KBM-7 (cell line): ENCODE measurements around the gene TCERG1L.
"Not testable (repeated sequence)": the region's sequence is repeated elsewhere in the genome, so short reads cannot be mapped to it uniquely, and the experiment has no call there.

Experiments
- DNase-seq: peaks from one replicate; pipeline ENCODE4 v3.0.0-alpha.2; 2015
- in situ Hi-C: fragments of 300-500 bp; cut with MboI; formaldehyde crosslinking; loops from 2 replicates; pipeline ENCODE4 v1.14.3; 2020; ENCODE audit warnings: low sequenced_read_pairs, low pct_unique_long_range_greater_than_20kb, mixed read lengths

Gene TCERG1L

DNA sequence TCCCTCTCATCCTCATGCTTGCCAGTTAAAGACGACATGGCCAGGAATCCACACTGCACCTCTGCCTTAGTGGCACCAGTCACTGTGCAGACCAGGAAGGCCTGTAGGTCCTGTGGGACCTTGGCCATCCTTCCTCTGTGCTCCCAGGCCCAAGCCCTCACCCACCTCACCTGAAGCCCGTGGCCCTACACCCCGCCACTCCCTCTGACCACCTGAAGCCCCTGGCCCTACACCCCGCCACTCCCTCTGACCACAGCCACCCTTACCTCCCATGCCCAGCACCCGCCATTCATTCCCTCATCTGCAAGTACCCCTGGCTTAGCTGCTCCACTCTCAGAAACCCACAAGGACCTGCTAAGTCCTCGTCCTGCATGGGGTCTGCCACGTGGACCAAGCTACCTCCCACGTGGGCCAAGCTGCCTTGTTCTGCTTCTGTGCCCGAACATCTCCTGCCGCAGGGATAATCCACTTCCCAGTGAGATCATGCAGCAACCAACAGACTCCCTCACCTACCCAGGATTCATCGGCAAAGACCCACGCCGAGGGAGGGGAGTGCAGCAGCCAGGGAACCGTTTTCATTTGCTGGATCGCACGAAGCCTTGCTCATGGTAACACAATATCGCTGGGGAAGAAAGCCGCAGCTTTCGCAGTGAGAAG lies 151.2 kb downstream of the TCERG1L start:
- in situ Hi-C loops: no loop called here
- no peak for DNase-seq

DNA sequence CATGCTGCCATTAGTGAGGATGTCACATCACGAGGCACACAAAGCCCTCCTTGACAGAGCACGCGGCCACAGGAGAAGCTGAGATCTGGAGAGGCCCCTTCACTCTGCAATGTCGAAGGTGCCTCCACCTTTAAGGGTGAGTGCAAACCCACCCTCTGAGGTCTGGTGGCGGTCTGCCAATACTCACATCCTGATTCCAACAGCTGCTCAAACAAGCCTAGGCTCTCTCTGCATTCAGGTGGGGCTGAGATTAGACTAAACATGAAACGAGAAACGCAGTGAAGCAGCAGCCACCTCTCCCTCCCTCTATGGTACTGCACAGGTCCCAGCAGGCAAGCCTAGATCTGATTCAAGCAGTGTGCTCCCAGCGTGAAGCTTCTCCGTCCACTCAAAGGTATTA lies 151.8 kb downstream of the TCERG1L start:
- DNase-seq: no peak
- in situ Hi-C loops: no loop called here

DNA sequence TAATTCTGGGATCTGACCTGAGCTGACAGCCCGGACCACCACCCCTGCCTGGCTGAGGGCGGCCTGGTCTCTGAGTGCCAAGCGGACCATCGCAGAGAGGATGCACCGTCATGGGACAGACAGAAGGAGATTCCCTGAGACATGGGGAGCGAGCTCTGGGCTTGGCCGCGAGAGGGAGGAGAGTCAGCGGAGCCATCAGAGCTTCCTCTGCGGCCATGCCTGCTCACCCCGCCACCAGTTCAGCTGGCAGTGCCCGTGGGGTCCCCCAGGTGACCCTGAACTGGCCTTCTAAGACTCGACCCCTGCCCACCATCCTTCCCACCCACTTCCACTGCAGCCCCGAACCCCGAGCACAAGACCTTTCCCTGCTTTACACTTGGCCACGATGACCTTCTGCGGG lies 152.8 kb downstream of the TCERG1L start:
- in situ Hi-C loops: no loop called here
- no peak for DNase-seq

DNA sequence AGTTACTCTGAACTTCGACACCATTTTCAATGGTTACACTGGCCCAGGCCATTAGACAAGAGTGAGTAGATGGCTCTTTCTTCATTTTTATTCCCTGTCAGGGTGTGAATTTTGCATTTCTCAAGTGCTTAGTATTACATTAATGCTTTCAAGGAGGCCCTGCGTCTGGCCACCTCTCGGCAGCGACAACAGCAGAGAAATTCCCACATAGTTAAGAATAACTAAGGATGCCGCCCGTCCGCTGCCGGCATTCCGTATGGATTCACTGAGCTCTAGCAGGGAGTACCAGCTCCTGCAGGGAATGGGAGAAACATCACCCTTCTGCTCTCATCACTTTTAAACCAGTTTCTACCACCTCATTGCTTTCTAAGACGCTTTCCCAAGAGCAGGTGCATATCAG lies 153.6 kb downstream of the TCERG1L start:
- no peak for DNase-seq
- in situ Hi-C loops: no loop called here

DNA sequence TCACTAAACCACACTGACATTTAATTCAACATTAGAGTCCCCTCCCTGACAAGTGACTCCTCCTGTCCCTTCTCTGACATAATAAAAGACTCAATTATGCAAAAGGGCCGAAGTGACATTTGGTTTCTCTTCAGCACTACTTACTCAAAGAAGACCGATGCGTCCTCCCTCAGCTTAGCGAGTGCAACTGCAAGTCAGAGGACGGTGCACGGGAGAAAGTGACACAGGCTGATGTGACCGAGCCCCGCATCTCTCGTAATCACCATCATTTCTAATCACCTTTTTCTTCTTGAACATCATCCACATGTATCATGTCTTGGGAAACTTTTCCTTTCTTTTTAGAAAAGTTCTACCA lies 155.7 kb downstream of the TCERG1L start:
- DNase-seq: no peak
- in situ Hi-C loops: no loop called here

DNA sequence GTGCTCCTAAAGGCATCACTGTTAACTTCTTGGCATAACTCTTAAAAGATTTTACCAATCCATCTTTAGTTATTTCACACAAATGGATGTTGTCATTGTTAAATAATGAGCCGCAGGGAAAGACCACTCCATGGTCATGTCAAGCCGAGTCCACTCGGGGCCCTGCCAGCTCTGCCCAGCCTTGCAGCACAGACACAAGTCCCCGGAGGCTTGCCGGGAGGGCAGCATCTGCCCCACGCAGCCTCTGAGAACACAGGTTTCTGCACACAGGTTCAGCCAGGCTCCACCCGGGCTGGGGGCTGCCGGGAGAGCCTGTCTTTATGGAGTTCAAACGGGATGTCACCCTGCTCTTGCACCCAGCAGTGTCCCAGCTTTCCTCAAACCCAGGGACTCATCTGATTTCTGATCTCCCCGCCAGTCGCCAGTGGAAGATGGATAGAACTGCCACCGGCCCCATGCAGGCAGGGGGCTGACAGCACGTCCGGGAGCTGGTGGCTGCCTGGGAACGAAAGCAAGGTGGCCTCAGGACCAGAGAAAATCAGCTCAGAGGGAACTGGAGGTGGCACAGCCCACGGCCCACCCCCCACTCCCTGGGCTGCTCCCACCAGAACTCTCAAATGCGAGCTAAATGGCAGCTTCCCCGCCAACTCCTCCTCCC lies 156.2 kb downstream of the TCERG1L start:
- in situ Hi-C loops: no loop called here
- DNase-seq: no peak

DNA sequence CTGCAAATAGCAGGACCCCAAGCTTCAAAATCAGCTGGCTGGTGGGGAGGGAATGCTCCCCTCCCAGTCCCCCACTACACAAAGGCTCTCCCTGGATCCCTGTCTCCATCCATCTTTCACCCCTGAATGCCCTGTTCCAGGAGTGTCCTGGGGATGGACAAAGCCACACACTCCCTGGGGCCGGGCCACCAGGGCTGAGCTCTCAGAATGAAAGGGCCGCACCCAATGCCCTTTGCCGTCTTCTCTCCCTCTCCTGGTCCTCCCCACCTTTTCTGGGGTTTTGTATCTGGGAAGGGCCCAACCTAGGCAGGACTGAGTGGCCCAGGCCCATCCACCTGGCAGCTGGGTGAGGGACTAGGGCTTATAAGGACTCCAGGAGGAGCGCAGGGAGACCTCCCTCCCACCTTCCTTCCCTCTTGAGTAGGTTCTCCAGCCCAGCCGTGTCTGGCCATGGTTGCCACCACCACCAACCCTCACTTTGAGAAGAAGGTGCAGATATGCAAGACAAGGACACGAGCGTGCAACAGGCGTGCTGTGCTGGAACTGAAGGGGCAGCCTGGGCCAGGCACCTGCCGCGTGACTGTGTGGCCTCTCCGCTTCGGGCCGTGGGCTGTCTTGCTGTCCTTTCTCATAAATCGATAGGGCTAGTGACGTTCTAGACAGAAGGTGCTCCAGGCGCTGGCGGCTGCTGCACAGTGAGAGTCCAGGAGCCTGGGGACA lies 157.1 kb downstream of the TCERG1L start:
- in situ Hi-C loops: no loop called here
- no peak for DNase-seq

DNA sequence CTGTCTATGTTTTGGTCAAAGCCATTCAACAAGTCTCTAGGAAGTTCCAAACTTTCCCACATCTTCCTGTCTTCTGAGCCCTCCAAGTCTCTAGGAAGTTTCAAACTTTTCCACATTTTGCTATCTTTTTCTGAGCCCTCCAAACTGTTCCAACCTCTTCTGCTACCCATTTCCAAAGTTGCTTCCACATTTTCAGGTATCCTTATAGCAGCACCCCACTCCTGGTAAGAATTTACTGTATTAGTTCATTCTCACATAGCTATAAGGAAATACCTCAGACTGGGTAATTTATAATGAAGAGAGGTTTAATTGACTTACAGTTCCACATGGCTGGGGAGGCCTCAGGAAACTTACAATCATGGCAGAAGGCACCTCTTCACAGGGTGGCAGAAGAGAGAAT lies 159.1 kb downstream of the TCERG1L start:
- DNase-seq, in situ Hi-C loops: not testable (repeated sequence)

DNA sequence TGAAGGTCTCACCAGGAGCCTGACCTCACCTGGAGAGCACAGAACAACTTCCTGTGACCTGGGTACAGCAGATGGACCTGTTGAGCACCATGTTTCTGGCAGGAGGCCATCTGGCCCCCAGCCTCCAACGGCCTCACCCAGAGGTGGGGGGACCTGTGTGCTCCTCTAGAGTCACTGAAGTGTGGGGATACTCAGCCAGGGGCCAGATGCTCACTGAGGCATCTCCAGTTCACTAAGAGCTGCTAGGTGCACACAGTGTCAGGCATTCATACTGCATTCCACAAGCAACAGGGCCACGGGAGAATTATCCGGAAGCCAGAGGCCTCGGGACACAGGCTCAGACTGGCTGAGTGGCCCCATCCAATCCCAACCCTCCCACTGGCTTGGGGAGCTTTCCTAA lies 161.4 kb downstream of the TCERG1L start:
- DNase-seq: no peak
- in situ Hi-C loops: no loop called here

DNA sequence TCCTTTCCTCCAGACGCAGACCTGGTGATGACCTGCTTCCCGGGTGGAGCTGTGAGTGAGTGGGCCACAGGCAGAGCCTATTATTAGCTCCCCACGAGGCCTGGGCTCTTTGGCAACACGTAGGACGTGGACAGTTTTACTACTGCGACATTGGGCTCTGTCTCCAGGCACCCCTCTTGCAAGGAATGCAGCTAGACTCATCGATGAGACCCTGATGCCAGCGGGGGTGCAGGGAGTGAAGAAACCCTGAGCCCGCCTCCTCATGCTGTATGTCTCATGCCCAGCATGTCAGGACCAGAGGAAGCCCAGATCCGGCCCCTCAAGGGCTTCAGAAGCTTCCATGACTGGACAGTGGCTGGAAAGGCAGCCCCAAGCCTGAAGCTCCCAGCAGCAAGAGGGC lies 161.9 kb downstream of the TCERG1L start:
- DNase-seq: no peak
- in situ Hi-C loops: no loop called here

DNA sequence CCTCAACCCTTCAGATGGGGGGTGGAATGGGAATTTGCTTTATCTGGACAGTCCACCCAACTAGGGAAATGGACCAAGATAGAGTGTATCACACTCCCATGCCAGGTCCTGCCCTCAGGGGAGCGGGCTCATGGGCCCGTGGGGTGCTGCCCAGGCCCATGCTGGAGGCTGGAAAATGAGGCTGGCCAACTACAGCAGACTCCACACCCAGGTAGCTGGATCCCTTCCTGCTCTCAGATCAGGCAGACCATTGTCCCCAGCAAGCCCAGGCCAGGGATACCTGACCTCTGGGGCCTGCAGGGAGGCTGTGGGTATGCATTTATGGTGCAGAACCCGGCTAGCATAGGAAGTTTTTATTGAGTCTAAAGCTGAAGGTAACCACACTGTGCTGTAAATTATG lies 162.4 kb downstream of the TCERG1L start:
- in situ Hi-C loops: no loop called here
- no peak for DNase-seq

DNA sequence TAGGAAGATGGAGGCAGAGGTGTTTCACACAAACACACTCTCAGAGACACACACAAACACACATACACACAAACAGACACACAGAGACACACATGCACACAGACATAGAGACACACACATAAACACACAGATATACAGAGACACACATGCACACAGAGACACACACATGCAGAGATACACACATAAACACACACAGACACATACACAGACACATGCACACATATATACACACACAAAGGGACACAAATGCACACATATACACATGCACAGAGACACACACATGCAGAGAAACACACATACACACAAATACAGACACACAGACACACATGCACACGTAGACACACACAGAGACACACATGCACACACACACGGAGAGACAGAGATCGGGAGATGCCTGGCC lies 163.3 kb downstream of the TCERG1L start:
- in situ Hi-C loops: no loop called here
- no peak for DNase-seq

DNA sequence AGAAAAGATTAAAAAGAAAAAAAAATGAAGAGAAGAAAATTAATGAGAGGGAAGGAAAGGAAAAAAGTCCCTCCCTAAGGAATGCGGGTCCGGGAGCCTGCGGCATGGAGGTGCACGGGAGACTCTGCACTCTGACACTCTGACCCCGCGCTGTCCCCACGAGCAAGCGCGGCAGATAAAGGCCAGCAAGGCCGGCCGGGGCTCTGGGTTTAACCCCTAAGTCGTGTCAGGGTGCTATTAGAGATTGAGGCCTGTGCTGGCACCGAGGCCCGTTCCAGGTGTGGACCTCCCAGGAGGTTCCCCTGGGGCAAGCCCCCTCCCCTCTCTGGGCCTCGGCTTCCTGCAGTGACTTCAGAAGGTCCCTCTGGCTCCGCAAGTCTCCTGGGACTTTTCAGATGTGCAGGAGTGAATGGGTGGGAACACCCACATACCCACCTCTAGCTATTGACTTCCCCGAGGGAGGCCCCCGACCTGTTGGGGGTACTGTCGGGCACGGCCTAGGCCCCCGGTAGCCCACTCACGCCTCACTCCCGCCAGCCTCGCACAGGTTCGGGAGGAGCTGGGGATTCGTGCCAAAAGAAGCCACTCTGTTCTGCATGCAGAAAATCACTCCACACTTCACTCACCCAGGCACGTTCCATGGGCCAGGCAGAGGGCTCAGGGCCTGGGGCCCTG lies 164.1 kb downstream of the TCERG1L start:
- in situ Hi-C loops: no loop called here
- DNase-seq: no peak

DNA sequence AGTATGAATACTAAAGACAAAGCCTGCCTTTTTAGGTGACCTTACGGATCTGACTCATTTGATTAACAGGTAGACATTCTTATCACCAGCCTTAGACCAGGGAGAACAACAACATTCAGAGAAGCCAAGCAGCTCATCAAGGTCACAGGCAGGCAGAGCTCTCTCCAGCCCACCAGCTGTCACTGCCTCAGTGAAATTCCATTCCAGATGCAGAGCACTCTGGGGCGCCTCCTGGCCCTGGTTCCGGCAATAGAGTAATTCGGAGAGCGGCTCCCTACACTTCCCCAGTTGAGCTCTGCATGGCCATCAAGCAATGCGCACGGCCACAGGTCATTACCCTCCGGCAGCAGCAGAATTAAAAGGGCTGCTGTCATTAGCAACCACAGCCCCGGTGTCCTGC lies 164.7 kb downstream of the TCERG1L start:
- in situ Hi-C loops: no loop called here

DNA sequence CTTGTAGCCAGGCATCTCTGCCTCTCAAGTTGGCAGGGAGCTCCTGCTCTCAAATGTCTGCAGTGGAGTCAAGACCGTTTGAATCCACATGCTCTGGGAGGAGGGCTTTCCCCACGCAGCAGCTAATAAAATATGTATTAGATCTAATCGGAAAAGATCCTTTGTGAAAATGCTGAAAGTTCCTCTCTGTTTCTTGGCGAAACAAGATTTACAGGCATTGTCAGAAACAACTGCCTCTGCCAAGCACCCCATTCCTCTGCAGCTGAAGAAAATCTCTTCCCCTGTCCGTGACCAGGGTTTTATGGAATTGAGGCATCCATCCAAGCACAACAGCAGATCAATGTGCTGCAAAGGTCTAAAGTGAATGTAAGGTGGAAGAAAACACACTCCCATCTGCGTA lies 165.8 kb downstream of the TCERG1L start:
- no peak for DNase-seq
- in situ Hi-C loops: no loop called here

More for the DNA sequence above, 164.7 kb downstream of the TCERG1L start:
- DNase-seq: no peak

DNA sequence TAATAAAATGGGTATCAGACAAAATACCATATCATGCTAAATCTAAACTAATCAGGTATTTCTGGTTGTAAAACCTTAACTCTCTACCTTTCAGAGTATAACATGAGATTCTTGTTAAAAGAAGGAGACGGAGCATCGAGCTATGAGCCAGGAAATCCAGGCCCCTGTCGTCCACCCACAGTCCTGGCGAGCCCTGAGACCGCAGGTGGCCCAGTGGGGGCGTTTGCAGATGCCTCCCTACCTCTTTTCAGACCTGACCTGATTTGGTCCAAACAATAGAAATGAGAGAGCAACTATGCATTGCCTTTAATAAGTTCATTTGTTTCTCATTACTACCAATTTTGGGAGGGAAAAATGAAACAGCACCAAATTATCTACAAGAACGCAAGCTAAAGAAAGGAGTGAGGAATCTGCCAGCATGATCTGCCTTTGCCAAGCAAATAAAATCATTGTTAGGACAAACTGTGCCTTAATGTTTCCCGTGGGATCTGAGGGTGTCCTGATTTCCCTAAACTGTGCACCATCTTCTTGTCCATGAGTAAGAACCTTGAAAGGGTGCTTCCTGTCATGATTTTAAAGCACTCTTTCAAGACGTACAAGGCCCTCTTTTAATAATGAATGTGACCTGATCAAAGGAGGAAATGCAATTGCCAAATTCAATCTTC lies 166.7 kb downstream of the TCERG1L start:
- in situ Hi-C loops: no loop called here
- DNase-seq: no peak

DNA sequence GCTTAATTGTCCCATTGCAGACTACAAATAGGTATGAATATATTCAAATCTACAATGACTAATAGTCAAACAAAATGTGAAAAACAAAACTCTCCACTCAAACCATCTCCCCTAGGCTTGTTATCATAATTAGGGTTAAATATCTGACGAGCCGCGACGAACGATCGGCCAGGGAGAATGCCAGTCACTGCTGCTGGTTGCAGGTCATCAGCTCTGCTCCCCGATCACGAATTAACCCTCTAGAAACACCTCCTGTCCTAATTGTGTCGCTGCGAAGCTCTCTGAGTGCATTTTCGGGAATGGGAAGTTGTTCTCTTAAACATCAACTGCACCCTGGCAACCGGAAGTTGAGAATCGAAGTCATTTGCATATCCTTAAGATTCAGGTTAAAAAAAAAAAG lies 167.3 kb downstream of the TCERG1L start:
- in situ Hi-C loops: no loop called here

DNA sequence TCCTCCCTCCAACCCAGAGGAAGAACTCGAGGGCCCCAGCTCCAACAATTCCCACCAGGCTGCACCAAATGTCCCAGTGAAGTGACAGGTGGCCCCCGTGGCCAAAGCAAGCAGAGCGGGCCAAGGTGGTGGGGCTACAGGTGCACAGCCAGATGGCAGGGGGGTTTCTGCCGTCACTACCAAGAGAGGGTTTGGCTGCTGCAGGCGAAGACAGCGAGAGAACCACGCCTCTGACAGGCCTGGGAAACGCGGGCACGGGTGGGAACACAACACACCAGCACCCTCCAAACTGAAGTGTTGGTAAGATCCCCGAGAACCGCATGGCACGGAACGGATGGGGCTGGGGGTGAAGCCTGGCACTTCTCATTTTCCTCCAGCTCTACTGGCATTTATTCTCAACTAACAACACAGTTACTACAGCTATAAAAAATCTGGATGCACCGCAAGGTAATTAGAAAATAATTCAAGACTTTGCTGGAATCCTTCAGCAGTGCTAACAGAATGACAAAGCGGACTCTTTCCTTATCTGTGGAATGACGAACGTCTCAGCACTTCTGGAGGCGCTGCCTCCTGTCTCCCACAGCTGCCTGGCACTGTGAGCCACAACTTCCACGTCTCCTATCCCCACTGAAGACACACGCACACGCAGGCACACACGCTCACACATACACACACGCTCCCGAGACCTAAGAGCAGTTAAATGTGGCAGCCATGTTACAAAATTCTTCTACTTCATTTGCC lies 167.9 kb downstream of the TCERG1L start:
- no peak for DNase-seq
- in situ Hi-C loops: no loop called here

More for the DNA sequence above, 167.3 kb downstream of the TCERG1L start:
- no peak for DNase-seq
